Activated B cell treated with CpG ODN at 0.5 μM for 24 hours (primary cell): ENCODE results near the gene LPIN1. TPM values are rescaled to one million over a fixed set of nuclear protein-coding genes. Genes with fewer than 3 reads are reported as not detected.

Experiments
- ATAC-seq: fragments of 200-7000 bp; cut with Tn5 transposase; one replicate; pipeline ENCODE4 v1.10.0; 2021; ENCODE audit warnings: low read depth, mild to moderate bottlenecking, moderate library complexity
- CTCF ChIA-PET: fragments of 350-600 bp; sonication (Branson Sonifier 250); formaldehyde crosslinking; loops from one replicate; lab custom pipeline; 2021; ENCODE audit warnings: antibody characterized with exemption; lab: Charles Lee
- POLR2A ChIA-PET: fragments of 350-600 bp; sonication (Branson Sonifier 250); formaldehyde crosslinking; loops from one replicate; lab custom pipeline; 2021; ENCODE audit warnings: antibody characterized with exemption; lab: Charles Lee
- DNase-seq: peaks from one replicate; pipeline ENCODE4 v3.0.0; 2022
- H3K27ac Mint-ChIP-seq: one replicate; pipeline ENCODE4 v1.8.0; 2020; ENCODE audit warnings: mixed read lengths
- H3K27me3 Mint-ChIP-seq: one replicate; pipeline ENCODE4 v1.8.0; 2021; ENCODE audit warnings: mixed read lengths
- H3K36me3 Mint-ChIP-seq: one replicate; pipeline ENCODE4 v1.8.0; 2021; ENCODE audit warnings: low read depth, mixed read lengths
- H3K4me1 Mint-ChIP-seq: one replicate; pipeline ENCODE4 v1.8.0; 2021; ENCODE audit warnings: mixed read lengths
- H3K4me3 Mint-ChIP-seq: one replicate; pipeline ENCODE4 v1.8.0; 2020; ENCODE audit warnings: mild to moderate bottlenecking, mixed read lengths
- H3K9me3 Mint-ChIP-seq: one replicate; pipeline ENCODE4 v1.8.0; 2020; ENCODE audit warnings: mixed read lengths
- CTCF ChIP-seq: fragments of 200-600 bp; IDR thresholded peaks from one replicate; pipeline ENCODE4 v1.8.0; 2022; ENCODE audit warnings: antibody characterized with exemption, mild to moderate bottlenecking
- intact Hi-C: fragments of 100-400 bp; cut with micrococcal nuclease; formaldehyde crosslinking; loops from one replicate; pipeline ENCODE4 v1.15.1; 2024
- total RNA-seq: library from RNA; stranded (reverse); gene quantifications from 2 replicates; pipeline ENCODE4 v1.2.3, GENCODE V29; 2022

Gene LPIN1
- total RNA-seq, 1 donor from 2014 or later = 74.3 TPM

GRCh38 chr2:11864724-11865123, 118.3 kb downstream of the LPIN1 start:
- peak overlapping the region; percentile 70 for H3K27ac Mint-ChIP-seq
- H3K36me3 Mint-ChIP-seq = no peaks in the 10 kb centered on the region
- TF ChIP-seq CTCF = no peak
- ChIA-PET CTCF (interaction anchor here (0.8 to 4.0 kb wide), 10 partner anchors 9 to 1142 kb away, joined by 3 to 24 read pairs (median 6); partner anchors contain the start of gene TRIB2), POLR2A (interaction anchor here (1.0 kb wide), 1 partner anchor 34 kb away, joined by 3 read pairs; no protein-coding TSS in a partner anchor)
- no peaks in the 10 kb centered on the region for H3K9me3 Mint-ChIP-seq
- ATAC-seq (no peak), DNase-seq (no peak)
- peaks cover 84% of the 10 kb centered on the region for H3K4me1 Mint-ChIP-seq
- H3K27me3 Mint-ChIP-seq = no peaks in the 10 kb centered on the region
- H3K4me3 Mint-ChIP-seq = peak overlapping the region; percentile 48
- intact Hi-C loops = loop anchor here (5.0 to 10.0 kb wide), 3 partner anchors 83 to 308 kb away; no protein-coding TSS in a partner anchor

- Mint-ChIP-seq H3K4me1 (peaks cover 84% of the 10 kb centered on the region), H3K27ac (peak overlapping the region; percentile 70), H3K27me3 (no peaks in the 10 kb centered on the region), H3K4me3 (peak overlapping the region; percentile 48), H3K9me3 (no peaks in the 10 kb centered on the region), H3K36me3 (no peaks in the 10 kb centered on the region)
- intact Hi-C loops = loop anchor here (5.0 to 10.0 kb wide), 2 partner anchors 82 to 139 kb away; no protein-coding TSS in a partner anchor
- ATAC-seq (peak; percentile 44), DNase-seq (no peak)
- no peak for TF ChIP-seq CTCF
- ChIA-PET POLR2A (interaction anchor here (0.8 to 1.0 kb wide), 2 partner anchors 35 to 852 kb away, joined by 3 read pairs; partner anchors contain the start of gene TRIB2), CTCF (interaction anchor here (0.8 to 4.0 kb wide), 9 partner anchors 8 to 1141 kb away, joined by 3 to 24 read pairs (median 7); partner anchors contain the start of gene TRIB2)
Measured at GRCh38 chr2:11865378-11865777, 118.9 kb downstream of the LPIN1 start.

- ATAC-seq (no peak), DNase-seq (no peak)
- ChIA-PET CTCF (interaction anchor here (1.0 to 2.3 kb wide), 7 partner anchors 7 to 1141 kb away, joined by 3 to 14 read pairs (median 6); no protein-coding TSS in a partner anchor), POLR2A (interaction anchor here (0.8 to 1.7 kb wide), 2 partner anchors 166 to 851 kb away, joined by 3 to 4 read pairs; partner anchors contain the start of gene TRIB2)
- H3K36me3 Mint-ChIP-seq = no peaks in the 10 kb centered on the region
- H3K27me3 Mint-ChIP-seq = no peaks in the 10 kb centered on the region
- peaks cover 84% of the 10 kb centered on the region for H3K4me1 Mint-ChIP-seq
- peak overlapping the region; percentile 70 for H3K27ac Mint-ChIP-seq
- no peak for TF ChIP-seq CTCF
- H3K9me3 Mint-ChIP-seq = no peaks in the 10 kb centered on the region
- intact Hi-C loops = loop anchor here (5.0 to 10.0 kb wide), 2 partner anchors 81 to 139 kb away; no protein-coding TSS in a partner anchor
- H3K4me3 Mint-ChIP-seq = no peak overlapping the region
Measured at GRCh38 chr2:11865805-11866204, 119.4 kb downstream of the LPIN1 start.

GRCh38 chr2:11866358-11867335, 120.2 kb downstream of the LPIN1 start:
- CTCF ChIA-PET = interaction anchor here (0.7 to 1.9 kb wide), 7 partner anchors 33 to 1064 kb away, joined by 3 to 8 read pairs (median 4); no protein-coding TSS in a partner anchor
- intact Hi-C loops = loop anchor here (5.0 to 10.0 kb wide), 2 partner anchors 81 to 138 kb away; no protein-coding TSS in a partner anchor
- no peak for TF ChIP-seq CTCF
- Mint-ChIP-seq H3K4me3 (peak overlapping the region; percentile 21), H3K36me3 (no peaks in the 10 kb centered on the region), H3K27me3 (no peaks in the 10 kb centered on the region), H3K27ac (peak overlapping the region; percentile 80), H3K4me1 (peaks cover 77% of the 10 kb centered on the region), H3K9me3 (no peaks in the 10 kb centered on the region)
- ATAC-seq (peak; percentile 57), DNase-seq (no peak)
- POLR2A ChIA-PET = interaction anchor here (0.6 to 1.7 kb wide), 3 partner anchors 147 to 850 kb away, joined by 3 to 4 read pairs (median 4); partner anchors contain the start of gene TRIB2
